NCI-H1417 treated with DMSO at 0.1 percent for 48 hours (cell line): ENCODE measurements around the gene FGF9.

Source experiments
- DNase-seq: peaks from one replicate; lab custom pipeline; 2025; lab: John Stamatoyannopoulos, UW

FGF9 gene

GRCh38 chr13:21674490-21675009, 3.7 kb downstream of the FGF9 start:
- no peak for DNase-seq

- no peak for DNase-seq
Observed at GRCh38 chr13:21675095-21675991, 4.5 kb downstream of the FGF9 start.

GRCh38 chr13:21676611-21677021, 5.7 kb downstream of the FGF9 start:
- no peak for DNase-seq

GRCh38 chr13:21677075-21677623, 6.3 kb downstream of the FGF9 start:
- no peak for DNase-seq

GRCh38 chr13:21683034-21683733, 12.3 kb downstream of the FGF9 start:
- no peak for DNase-seq

GRCh38 chr13:21684576-21684975, 13.7 kb downstream of the FGF9 start:
- DNase-seq, result no peak

GRCh38 chr13:21685485-21686064, 14.7 kb downstream of the FGF9 start:
- DNase-seq, result no peak

GRCh38 chr13:21686751-21687391, 16.0 kb downstream of the FGF9 start:
- DNase-seq, result no peak

- no peak for DNase-seq
Observed at GRCh38 chr13:21688056-21688455, 17.2 kb downstream of the FGF9 start.

- no peak for DNase-seq
Observed at GRCh38 chr13:21689097-21689496, 18.2 kb downstream of the FGF9 start.

- no peak for DNase-seq
Observed at GRCh38 chr13:21690955-21691354, 20.1 kb downstream of the FGF9 start.

- no peak for DNase-seq
Observed at GRCh38 chr13:21691500-21691899, 20.6 kb downstream of the FGF9 start.

GRCh38 chr13:21691928-21692327, 21.1 kb downstream of the FGF9 start:
- no peak for DNase-seq

- DNase-seq, result no peak
Observed at GRCh38 chr13:21694831-21695230, 24.0 kb downstream of the FGF9 start.

- no peak for DNase-seq
Observed at GRCh38 chr13:21695546-21695945, 24.7 kb downstream of the FGF9 start.

- DNase-seq, result no peak
Observed at GRCh38 chr13:21696865-21697448, 26.1 kb downstream of the FGF9 start.

GRCh38 chr13:21698817-21699679, 28.2 kb downstream of the FGF9 start:
- no peak for DNase-seq

GRCh38 chr13:21701460-21701859, 30.6 kb downstream of the FGF9 start:
- no peak for DNase-seq

- DNase-seq, result no peak
Observed at GRCh38 chr13:21703846-21704245, 33.0 kb downstream of the FGF9 start.

- no peak for DNase-seq
Observed at GRCh38 chr13:21707586-21707985, 36.7 kb downstream of the FGF9 start.

- no peak for DNase-seq
Observed at GRCh38 chr13:21709697-21710096, 38.8 kb downstream of the FGF9 start.
